ENCODE results near the gene KCND3. TPM values are rescaled to one million over a fixed set of nuclear protein-coding genes. Genes with fewer than 3 reads are reported as not detected.

KCND3 gene
- total RNA-seq, 4 donors from 2014 or later, result 1.0 to 6.9 (median 3.9) TPM

DNA sequence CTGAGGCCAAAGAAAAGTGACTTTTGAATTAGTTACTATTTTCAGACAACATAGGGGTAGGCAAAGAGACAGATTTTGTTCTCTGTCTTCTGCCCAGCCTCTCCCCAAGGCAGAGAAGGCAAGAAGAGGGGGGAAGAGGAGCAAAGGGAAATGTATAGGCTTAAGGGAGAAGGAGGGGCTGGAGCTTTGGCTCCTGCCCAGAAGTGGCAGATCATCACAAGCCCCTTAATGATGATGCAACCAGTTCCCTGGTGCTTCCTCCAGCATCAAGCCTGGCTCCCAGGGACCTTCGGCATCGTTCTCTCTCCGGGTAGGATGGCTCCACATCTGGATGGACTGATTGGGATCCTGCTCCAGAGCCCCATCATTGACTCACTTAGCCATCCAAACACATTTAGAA, 112.8 kb downstream of the KCND3 start:
- WGBS, 2 donors, result 55 to 78% methylated on average over 3 of the region's 3 CpGs
- Histone ChIP-seq H3K27me3 (peaks cover 0 to 5% of the 10 kb centered on the region in 2 donors), H3K9me3 (no peaks in the 10 kb centered on the region), H3K4me3 (no peak overlapping the region), H3K36me3 (no peaks in the 10 kb centered on the region), H3K4me1 (no peaks in the 10 kb centered on the region), H3K27ac (no peak overlapping the region)
- TF ChIP-seq CTCF (IDR thresholded peaks at IDR 0.05) (no peak), EP300 (IDR thresholded peaks at IDR 0.05) (no peak), POLR2A (IDR thresholded peaks at IDR 0.05) (no peak)
- DNase-seq (ENCODE audit: low spot score in 2 of 2), result no peak

GRCh38 chr1:111875640-111876039, 113.8 kb downstream of the KCND3 start:
- Histone ChIP-seq H3K9me3 (no peaks in the 10 kb centered on the region), H3K4me1 (no peaks in the 10 kb centered on the region), H3K27me3 (peaks cover 0 to 5% of the 10 kb centered on the region in 2 donors), H3K36me3 (no peaks in the 10 kb centered on the region), H3K4me3 (no peak overlapping the region), H3K27ac (no peak overlapping the region)
- WGBS, 2 donors, result 75 to 83% methylated on average over 3 of the region's 3 CpGs
- TF ChIP-seq POLR2A (IDR thresholded peaks at IDR 0.05), result no peak
- TF ChIP-seq EP300 (IDR thresholded peaks at IDR 0.05), result no peak
- TF ChIP-seq CTCF (IDR thresholded peaks at IDR 0.05), result no peak
- no peak for DNase-seq (ENCODE audit: low spot score in 2 of 2)

DNA sequence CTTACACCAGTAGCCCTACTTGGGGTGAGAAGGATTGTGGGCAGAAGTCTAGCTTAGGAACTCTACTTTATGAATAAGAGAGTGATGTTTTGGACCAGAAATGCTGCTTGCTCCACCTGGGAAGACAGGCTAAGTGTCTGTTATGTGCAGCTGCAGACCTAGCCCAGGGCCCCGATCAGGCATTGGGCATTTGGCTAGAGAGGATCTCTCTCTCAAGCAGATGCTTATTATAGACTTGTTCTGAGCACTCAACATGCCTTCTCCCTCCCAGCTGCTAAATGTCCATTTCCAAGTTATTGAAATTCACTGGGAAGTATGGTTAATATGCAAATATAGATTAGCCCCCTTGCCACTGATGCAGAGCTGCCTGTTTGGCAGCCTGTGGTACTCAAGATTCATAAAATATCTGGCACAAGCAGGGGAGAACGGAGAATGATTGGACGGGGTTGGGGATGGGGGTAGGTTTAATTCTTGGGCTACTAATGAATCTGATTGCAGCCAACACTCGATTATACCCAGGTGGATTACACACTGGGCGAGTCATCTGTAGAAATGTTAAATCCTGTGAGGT, 115.9 kb downstream of the KCND3 start:
- H3K27me3 ChIP-seq, result no peaks in the 10 kb centered on the region
- no peak overlapping the region for H3K27ac ChIP-seq
- H3K4me1 ChIP-seq, result no peaks in the 10 kb centered on the region
- TF ChIP-seq EP300 (IDR thresholded peaks at IDR 0.05), result no peak
- TF ChIP-seq POLR2A (IDR thresholded peaks at IDR 0.05), result no peak
- TF ChIP-seq CTCF (IDR thresholded peaks at IDR 0.05), result no peak
- no peak overlapping the region for H3K4me3 ChIP-seq
- H3K9me3 ChIP-seq, result no peaks in the 10 kb centered on the region
- no peaks in the 10 kb centered on the region for H3K36me3 ChIP-seq
- 78 to 80% methylated on average over 5 of the region's 5 CpGs for WGBS, 2 donors
- no peak for DNase-seq (ENCODE audit: low spot score in 2 of 2)

GRCh38 chr1:111870181-111870580, 119.3 kb downstream of the KCND3 start:
- no peak for TF ChIP-seq EP300 (IDR thresholded peaks at IDR 0.05)
- no peaks in the 10 kb centered on the region for H3K27me3 ChIP-seq
- no peaks in the 10 kb centered on the region for H3K36me3 ChIP-seq
- no peak overlapping the region for H3K27ac ChIP-seq
- no peak overlapping the region for H3K4me3 ChIP-seq
- no peak for DNase-seq (ENCODE audit: low spot score in 2 of 2)
- 68 to 74% methylated on average over 1 of the region's 1 CpG for WGBS, 2 donors
- no peaks in the 10 kb centered on the region for H3K9me3 ChIP-seq
- H3K4me1 ChIP-seq, result no peaks in the 10 kb centered on the region

GRCh38 chr1:111867868-111868440, 121.5 kb downstream of the KCND3 start:
- DNase-seq (ENCODE audit: low spot score in 2 of 2), result no peak
- no peaks in the 10 kb centered on the region for H3K27me3 ChIP-seq
- 70 to 84% methylated on average over 6 of the region's 6 CpGs for WGBS, 2 donors
- H3K4me1 ChIP-seq, result no peaks in the 10 kb centered on the region
- H3K4me3 ChIP-seq, result no peak overlapping the region
- H3K27ac ChIP-seq, result no peak overlapping the region
- TF ChIP-seq CTCF (IDR thresholded peaks at IDR 0.05) (no peak), POLR2A (IDR thresholded peaks at IDR 0.05) (no peak), EP300 (IDR thresholded peaks at IDR 0.05) (no peak)
- no peaks in the 10 kb centered on the region for H3K36me3 ChIP-seq
- no peaks in the 10 kb centered on the region for H3K9me3 ChIP-seq

Measured in tibial nerve (tissue), 4 donors.